HG03159 (cell line): Measurements from ENCODE around the gene SPTBN4.
"Not testable (repeated sequence)": the region's sequence is repeated elsewhere in the genome, so short reads cannot be mapped to it uniquely, and the experiment has no call there.

Experiments used
- ATAC-seq: cut with Tn5 transposase; IDR thresholded peaks from one replicate; pipeline ENCODE4 v1.9.1; 2021; ENCODE audit warnings: mild to moderate bottlenecking, moderate library complexity; ENCODE audit not compliant: unreplicated experiment

The SPTBN4 gene

GRCh38 chr19:40502647-40503319, 36.0 kb downstream of the SPTBN4 start:
- ATAC-seq = no peak

- ATAC-seq = no peak
Observed at GRCh38 chr19:40503320-40503695, 36.5 kb downstream of the SPTBN4 start.

- ATAC-seq = no peak
Observed at GRCh38 chr19:40506099-40506498, 39.3 kb downstream of the SPTBN4 start.

GRCh38 chr19:40507892-40508291, 41.1 kb downstream of the SPTBN4 start:
- ATAC-seq = no peak

GRCh38 chr19:40508739-40509260, 42.0 kb downstream of the SPTBN4 start:
- ATAC-seq = no peak

GRCh38 chr19:40510526-40511115, 43.8 kb downstream of the SPTBN4 start:
- no peak for ATAC-seq

GRCh38 chr19:40511487-40511886, 44.7 kb downstream of the SPTBN4 start:
- ATAC-seq = no peak

- ATAC-seq = no peak
Observed at GRCh38 chr19:40512110-40512472, 45.3 kb downstream of the SPTBN4 start.

GRCh38 chr19:40512473-40513344, 45.9 kb downstream of the SPTBN4 start:
- no peak for ATAC-seq

GRCh38 chr19:40513345-40513678, 46.5 kb downstream of the SPTBN4 start:
- ATAC-seq = no peak

GRCh38 chr19:40513741-40514315, 47.0 kb downstream of the SPTBN4 start:
- no peak for ATAC-seq

GRCh38 chr19:40517248-40517647, 50.4 kb downstream of the SPTBN4 start:
- no peak for ATAC-seq

GRCh38 chr19:40519352-40520322, 52.8 kb downstream of the SPTBN4 start:
- no peak for ATAC-seq

- no peak for ATAC-seq
Observed at GRCh38 chr19:40521276-40521675, 54.5 kb downstream of the SPTBN4 start.

- not testable (repeated sequence) for ATAC-seq
Observed at GRCh38 chr19:40521900-40522299, 55.1 kb downstream of the SPTBN4 start.

- no peak for ATAC-seq
Observed at GRCh38 chr19:40523322-40524047, 56.7 kb downstream of the SPTBN4 start.

- no peak for ATAC-seq
Observed at GRCh38 chr19:40524133-40524549, 57.3 kb downstream of the SPTBN4 start.

GRCh38 chr19:40524655-40525054, 57.9 kb downstream of the SPTBN4 start:
- no peak for ATAC-seq

GRCh38 chr19:40525234-40526051, 58.6 kb downstream of the SPTBN4 start:
- ATAC-seq = no peak
